Osteoblast (primary cell): ENCODE data around the gene FBXO21. TPM values are rescaled to one million over a fixed set of nuclear protein-coding genes. Genes with fewer than 3 reads are reported as not detected.

Experiments
- DNase-seq: peaks from one replicate; pipeline ENCODE4 v3.0.0; 2011; ENCODE audit warnings: low spot score, mixed read lengths; ENCODE audit not compliant: insufficient read length; ENCODE audit errors: missing footprints
- H2AFZ ChIP-seq: 2 replicates; pipeline ENCODE4 v1.6.0; 2011; ENCODE audit warnings: mild to moderate bottlenecking, low read length
- H3K27ac ChIP-seq: 2 replicates; pipeline ENCODE4 v1.5.1; 2011; ENCODE audit warnings: mild to moderate bottlenecking, low read depth, low read length, moderate library complexity
- H3K27me3 ChIP-seq: 2 replicates; pipeline ENCODE4 v1.6.0; 2012; ENCODE audit warnings: mild to moderate bottlenecking, control low read depth, inconsistent platforms, low read length, moderate library complexity; ENCODE audit not compliant: insufficient read depth
- H3K36me3 ChIP-seq: 2 replicates; pipeline ENCODE4 v1.5.1; 2011; ENCODE audit warnings: mild to moderate bottlenecking, low read length, control low read depth, moderate library complexity; ENCODE audit not compliant: insufficient read depth
- H3K4me1 ChIP-seq: 2 replicates; pipeline ENCODE4 v1.5.1; 2011; ENCODE audit warnings: mild to moderate bottlenecking, low read length, control low read depth, moderate library complexity; ENCODE audit not compliant: insufficient read depth
- H3K4me2 ChIP-seq: 2 replicates; pipeline ENCODE4 v1.6.0; 2011; ENCODE audit warnings: mild to moderate bottlenecking, low read length; ENCODE audit not compliant: insufficient read depth
- H3K4me3 ChIP-seq: fragments of 200-600 bp; sonication (generic); 3 replicates; pipeline ENCODE4 v1.5.1; 2012; ENCODE audit warnings: mild to moderate bottlenecking, low read length, inconsistent platforms; ENCODE audit not compliant: insufficient read depth
- H3K79me2 ChIP-seq: 2 replicates; pipeline ENCODE4 v1.6.0; 2012; ENCODE audit warnings: mild to moderate bottlenecking, low read length, control low read depth, inconsistent platforms; ENCODE audit not compliant: insufficient read depth
- H3K9me3 ChIP-seq: 2 replicates; pipeline ENCODE4 v1.5.1; 2011; ENCODE audit warnings: low read depth, low read length, control low read depth
- H4K20me1 ChIP-seq: 2 replicates; pipeline ENCODE4 v1.6.0; 2012; ENCODE audit warnings: mild to moderate bottlenecking, low read length, control low read depth; ENCODE audit not compliant: insufficient read depth
- total RNA-seq: library from RNA; depleted of rRNA; stranded (reverse); fragments of >200 nt; gene quantifications from 2 replicates; pipeline ENCODE4 v1.2.3, GENCODE V29; 2012
- TF ChIP-seq, protein P1 (sequence below): IDR thresholded peaks from 2 replicates; pipeline ENCODE4 v1.5.1; 2011; ENCODE audit warnings: mild to moderate bottlenecking, low read depth, low read length, moderate library complexity; ENCODE audit errors: extremely low read depth

Gene FBXO21
- total RNA-seq, 1 donor: 81.1 TPM

DNA sequence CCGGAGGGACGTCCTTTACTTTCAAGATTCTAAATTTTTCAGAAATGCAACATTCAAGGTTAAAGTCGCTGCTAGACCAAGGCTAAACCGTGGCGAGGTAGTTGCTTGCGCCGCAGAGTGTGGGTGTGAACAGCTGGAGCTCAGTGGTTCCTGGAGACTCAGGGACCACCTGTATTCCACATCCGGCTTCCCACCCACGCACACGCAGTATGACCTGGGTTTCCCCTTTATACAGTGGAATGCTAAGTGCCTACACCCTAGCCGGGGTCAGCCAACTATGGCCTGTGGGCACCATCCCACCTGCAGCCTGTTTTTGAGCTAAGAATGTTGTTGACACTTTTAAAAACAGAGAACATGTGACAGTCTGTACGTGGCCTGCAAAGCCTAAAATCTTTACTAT, 48.2 kb downstream of the FBXO21 start:
- H3K36me3 ChIP-seq: peaks cover 15% of the 10 kb centered on the region
- H3K4me1 ChIP-seq: no peaks in the 10 kb centered on the region
- no peaks in the 10 kb centered on the region for H3K27me3 ChIP-seq
- peaks cover 3% of the 10 kb centered on the region for H4K20me1 ChIP-seq
- TF ChIP-seq, protein P1, sequence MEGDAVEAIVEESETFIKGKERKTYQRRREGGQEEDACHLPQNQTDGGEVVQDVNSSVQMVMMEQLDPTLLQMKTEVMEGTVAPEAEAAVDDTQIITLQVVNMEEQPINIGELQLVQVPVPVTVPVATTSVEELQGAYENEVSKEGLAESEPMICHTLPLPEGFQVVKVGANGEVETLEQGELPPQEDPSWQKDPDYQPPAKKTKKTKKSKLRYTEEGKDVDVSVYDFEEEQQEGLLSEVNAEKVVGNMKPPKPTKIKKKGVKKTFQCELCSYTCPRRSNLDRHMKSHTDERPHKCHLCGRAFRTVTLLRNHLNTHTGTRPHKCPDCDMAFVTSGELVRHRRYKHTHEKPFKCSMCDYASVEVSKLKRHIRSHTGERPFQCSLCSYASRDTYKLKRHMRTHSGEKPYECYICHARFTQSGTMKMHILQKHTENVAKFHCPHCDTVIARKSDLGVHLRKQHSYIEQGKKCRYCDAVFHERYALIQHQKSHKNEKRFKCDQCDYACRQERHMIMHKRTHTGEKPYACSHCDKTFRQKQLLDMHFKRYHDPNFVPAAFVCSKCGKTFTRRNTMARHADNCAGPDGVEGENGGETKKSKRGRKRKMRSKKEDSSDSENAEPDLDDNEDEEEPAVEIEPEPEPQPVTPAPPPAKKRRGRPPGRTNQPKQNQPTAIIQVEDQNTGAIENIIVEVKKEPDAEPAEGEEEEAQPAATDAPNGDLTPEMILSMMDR: no peak
- no peaks in the 10 kb centered on the region for H3K79me2 ChIP-seq
- no peak overlapping the region for H3K4me3 ChIP-seq
- H3K27ac ChIP-seq: no peak overlapping the region
- no peaks in the 10 kb centered on the region for H3K9me3 ChIP-seq
- H2AFZ ChIP-seq: no peak overlapping the region
- no peak for DNase-seq
- H3K4me2 ChIP-seq: no peak overlapping the region

DNA sequence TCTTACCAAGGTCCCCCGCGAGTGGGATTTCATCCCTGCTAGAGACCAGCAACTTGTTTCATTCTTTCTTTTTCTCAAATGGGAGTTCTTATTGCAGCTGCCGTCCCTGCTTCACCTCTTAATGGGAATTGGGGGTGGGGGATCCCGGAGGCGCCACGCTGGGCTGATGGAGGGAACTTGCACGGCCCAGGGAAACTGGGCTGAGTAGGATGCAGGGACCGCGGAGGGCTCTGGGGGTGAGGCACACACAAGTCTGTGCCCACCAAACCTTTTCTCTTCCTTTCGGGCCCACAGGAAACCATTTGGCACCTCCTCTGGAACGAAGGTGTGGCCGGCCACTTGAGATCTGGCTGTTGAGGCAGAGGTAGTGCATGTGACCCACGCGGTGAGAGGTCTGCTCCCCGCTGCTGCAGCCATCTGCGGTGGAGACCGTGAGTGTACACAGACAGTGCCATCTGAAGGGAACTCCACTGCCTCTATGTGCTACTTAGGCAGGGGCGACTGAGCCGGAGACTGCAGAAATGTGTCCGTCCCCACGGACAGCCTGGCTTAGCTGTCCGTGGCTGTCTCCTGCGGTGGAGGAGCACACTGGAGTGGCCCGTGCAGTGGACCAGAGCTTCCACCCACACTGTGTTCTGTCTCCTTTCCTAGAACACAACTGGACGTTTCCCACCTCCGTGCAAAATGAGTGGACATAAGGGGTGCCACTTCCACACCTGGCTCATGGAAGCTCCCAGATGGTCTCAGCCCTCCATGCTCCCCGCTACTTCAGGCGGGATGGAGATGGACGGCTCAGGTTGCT, 49.0 kb downstream of the FBXO21 start:
- H3K27ac ChIP-seq: no peak overlapping the region
- H3K4me3 ChIP-seq: no peak overlapping the region
- no peak overlapping the region for H3K4me2 ChIP-seq
- H3K79me2 ChIP-seq: no peaks in the 10 kb centered on the region
- H3K9me3 ChIP-seq: no peaks in the 10 kb centered on the region
- peaks cover 15% of the 10 kb centered on the region for H3K36me3 ChIP-seq
- DNase-seq: no peak
- no peak overlapping the region for H2AFZ ChIP-seq
- no peaks in the 10 kb centered on the region for H3K27me3 ChIP-seq
- H3K4me1 ChIP-seq: no peaks in the 10 kb centered on the region
- TF ChIP-seq, protein P1: no peak
- H4K20me1 ChIP-seq: peaks cover 3% of the 10 kb centered on the region

DNA sequence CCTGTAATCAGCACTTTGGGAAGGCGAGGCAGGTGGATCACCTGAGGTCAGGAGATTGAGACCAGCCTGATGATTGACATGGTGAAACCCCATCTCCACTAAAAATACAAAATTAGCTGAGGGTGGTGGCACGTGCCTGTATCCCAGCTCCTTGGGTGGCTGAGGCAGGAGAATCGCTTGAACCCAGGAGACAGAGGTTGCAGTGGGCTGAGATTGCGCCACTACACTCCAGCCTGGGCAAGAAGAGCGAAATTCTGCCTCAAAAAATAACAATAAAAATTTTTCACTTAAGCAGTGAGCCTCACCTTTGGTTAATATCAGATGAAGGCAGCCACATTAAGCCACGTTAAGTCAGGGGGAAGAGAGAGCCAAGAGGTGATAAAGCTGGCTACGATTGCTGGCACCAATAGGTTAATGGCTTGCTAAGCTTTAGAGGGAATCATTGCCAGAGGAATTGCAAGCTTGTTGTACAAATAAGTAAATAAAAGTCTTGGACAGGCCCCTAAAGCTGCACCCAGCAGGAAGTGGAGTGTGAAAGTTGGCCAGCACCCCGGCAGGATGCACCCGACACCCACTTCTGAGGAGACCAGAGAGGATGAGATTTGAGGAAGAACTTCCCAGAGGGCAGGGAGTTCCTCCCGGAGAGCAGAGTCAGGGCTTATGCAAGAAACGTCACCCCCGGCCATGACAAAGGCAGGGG, 49.7 kb downstream of the FBXO21 start:
- TF ChIP-seq, protein P1: no peak
- H3K4me1 ChIP-seq: no peaks in the 10 kb centered on the region
- H3K4me2 ChIP-seq: no peak overlapping the region

More for the DNA sequence above, 49.7 kb downstream of the FBXO21 start:
- no peak for DNase-seq
- H3K36me3 ChIP-seq: peaks cover 8% of the 10 kb centered on the region
- H3K27ac ChIP-seq: no peak overlapping the region
- H3K79me2 ChIP-seq: no peaks in the 10 kb centered on the region
- H2AFZ ChIP-seq: no peak overlapping the region
- H3K9me3 ChIP-seq: no peaks in the 10 kb centered on the region
- no peaks in the 10 kb centered on the region for H3K27me3 ChIP-seq
- no peak overlapping the region for H3K4me3 ChIP-seq
- H4K20me1 ChIP-seq: peaks cover 2% of the 10 kb centered on the region
